PC-9 (cell line): Measurements from ENCODE around the gene NOS1AP. TPM values are rescaled to one million over a fixed set of nuclear protein-coding genes. Genes with fewer than 3 reads are reported as not detected.

Source experiments
- BruUV-seq: library from RNA; stranded (reverse); fragments of 400-500 nt; replicated peaks from 2 replicates; lab custom pipeline; 2021; lab: Mats Ljungman, UMichigan
- CTCF ChIA-PET: fragments of 300-600 bp; sonication (Branson Sonifier 250); formaldehyde crosslinking; loops from one replicate; lab custom pipeline; 2022; ENCODE audit warnings: antibody characterized with exemption; lab: Charles Lee
- POLR2A ChIA-PET: fragments of 300-600 bp; sonication (Branson Sonifier 250); formaldehyde crosslinking; loops from one replicate; lab custom pipeline; 2022; ENCODE audit warnings: antibody characterized with exemption; ENCODE audit not compliant: unreplicated experiment; lab: Charles Lee
- DNase-seq, 2 experiments: peaks; one replicate each; pipeline versions ENCODE4 v3.0.0 to v3.0.0-alpha.2; 2015 to 2022; ENCODE audit warnings: mixed read lengths in 1 of 2
- H2AFZ ChIP-seq: fragments of 200-600 bp; sonication (generic); 2 replicates; pipeline ENCODE4 v1.8.1; 2017; ENCODE audit warnings: antibody characterized with exemption
- H3F3A ChIP-seq: fragments of 200-600 bp; sonication (generic); 2 replicates; pipeline ENCODE4 v1.8.1; 2017; ENCODE audit warnings: antibody characterized with exemption, mild to moderate bottlenecking, low read depth; ENCODE audit not compliant: insufficient read depth
- H3K27ac ChIP-seq: fragments of 200-600 bp; sonication (generic); 2 replicates; pipeline ENCODE4 v1.6.1; 2016; ENCODE audit warnings: mixed run types
- H3K27me3 ChIP-seq: fragments of 200-600 bp; sonication (generic); 2 replicates; pipeline ENCODE4 v1.6.1; 2016; ENCODE audit warnings: low read depth, mixed run types; ENCODE audit not compliant: insufficient read depth
- H3K36me3 ChIP-seq: fragments of 200-600 bp; sonication (generic); 2 replicates; pipeline ENCODE4 v1.6.1; 2016; ENCODE audit warnings: low read depth, mixed run types
- H3K4me1 ChIP-seq: fragments of 200-600 bp; sonication (generic); replicated peaks from 2 replicates; pipeline ENCODE4 v1.6.1; 2016; ENCODE audit warnings: mixed run types; ENCODE audit not compliant: insufficient read depth
- H3K4me2 ChIP-seq: fragments of 200-600 bp; sonication (generic); 2 replicates; pipeline ENCODE4 v1.6.1; 2017; ENCODE audit warnings: mixed run types
- H3K4me3 ChIP-seq: fragments of 200-600 bp; sonication (generic); 2 replicates; pipeline ENCODE4 v1.6.1; 2016; ENCODE audit warnings: mixed run types
- H3K79me2 ChIP-seq: fragments of 200-600 bp; sonication (generic); 2 replicates; pipeline ENCODE4 v1.6.1; 2017; ENCODE audit warnings: low read depth, mixed run types
- H3K9me2 ChIP-seq: fragments of 200-600 bp; sonication (generic); 2 replicates; pipeline ENCODE4 v1.8.1; 2017; ENCODE audit warnings: mild to moderate bottlenecking; ENCODE audit not compliant: insufficient read depth
- H3K9me3 ChIP-seq: fragments of 200-600 bp; sonication (generic); 2 replicates; pipeline ENCODE4 v1.8.1; 2016; ENCODE audit warnings: low read depth; ENCODE audit not compliant: insufficient read depth
- H4K20me1 ChIP-seq: fragments of 200-600 bp; sonication (generic); 2 replicates; pipeline ENCODE4 v1.8.1; 2017; ENCODE audit not compliant: insufficient read depth
- CTCF ChIP-seq: fragments of 200-600 bp; sonication (generic); conservative IDR thresholded peaks from 2 replicates; pipeline ENCODE4 v1.6.1; 2017; ENCODE audit warnings: mixed run types, antibody characterized with exemption, mild to moderate bottlenecking, moderate library complexity
- EZH2 ChIP-seq: fragments of 200-600 bp; sonication (generic); IDR thresholded peaks from 2 replicates; pipeline ENCODE4 v1.8.0; 2017; ENCODE audit warnings: antibody characterized with exemption, low read depth
- intact Hi-C: fragments of 100-400 bp; cut with micrococcal nuclease; formaldehyde crosslinking; loops from one replicate; pipeline ENCODE4 v1.10.0; 2022; ENCODE audit not compliant: unreplicated experiment
- total RNA-seq: library from RNA; stranded (reverse); gene quantifications from 2 replicates; pipeline ENCODE4 v1.2.3, GENCODE V29; 2021

The NOS1AP gene
- total RNA-seq, 1 experiment from 2014 or later, result 9.9 TPM

- POLR2A ChIA-PET, result interaction anchor here (0.5 kb wide), 1 partner anchor 863 kb away, joined by 4 read pairs; no protein-coding TSS in a partner anchor
- Histone ChIP-seq H3K4me1 (peaks cover 67% of the 10 kb centered on the region), H2AFZ (no peak overlapping the region), H3K79me2 (peaks cover 95% of the 10 kb centered on the region), H3K27ac (no peak overlapping the region), H3K36me3 (peaks cover 36% of the 10 kb centered on the region), H3F3A (peaks cover 29% of the 10 kb centered on the region), H3K27me3 (no peaks in the 10 kb centered on the region), H3K9me3 (peaks cover 8% of the 10 kb centered on the region; the same call in 1 of the 2 replicates), H3K9me2 (no peaks in the 10 kb centered on the region), H3K4me3 (no peak overlapping the region), H3K4me2 (no peak overlapping the region), H4K20me1 (no peaks in the 10 kb centered on the region)
- intact Hi-C loops, result no loop called here
- no peak for TF ChIP-seq CTCF
- TF ChIP-seq EZH2, result no peak
- CTCF ChIA-PET, result no interaction called here
- no TSS peak for BruUV-seq
- DNase-seq, result no peak
Measured at GRCh38 chr1:162085991-162086390, 16.5 kb downstream of the NOS1AP start.

GRCh38 chr1:162087111-162087510 is 17.6 kb downstream of the NOS1AP start:
- peaks cover 96% of the 10 kb centered on the region for H3K79me2 ChIP-seq
- H3K9me3 ChIP-seq, result peaks cover 8% of the 10 kb centered on the region; the same call in 1 of the 2 replicates
- no peaks in the 10 kb centered on the region for H3K27me3 ChIP-seq
- no peak for DNase-seq
- no TSS peak for BruUV-seq
- H3K36me3 ChIP-seq, result peaks cover 36% of the 10 kb centered on the region
- no peaks in the 10 kb centered on the region for H3K9me2 ChIP-seq
- POLR2A ChIA-PET, result no interaction called here
- H3K4me2 ChIP-seq, result peak overlapping the region; percentile 12; the same call in 1 of the 2 replicates
- H3K4me3 ChIP-seq, result no peak overlapping the region
- TF ChIP-seq CTCF, result no peak
- TF ChIP-seq EZH2, result no peak
- H3K4me1 ChIP-seq, result peaks cover 67% of the 10 kb centered on the region
- no peak overlapping the region for H2AFZ ChIP-seq
- CTCF ChIA-PET, result no interaction called here
- intact Hi-C loops, result no loop called here
- H4K20me1 ChIP-seq, result no peaks in the 10 kb centered on the region
- H3K27ac ChIP-seq, result peak overlapping the region; percentile 62; the same call in 1 of the 2 replicates
- H3F3A ChIP-seq, result peaks cover 26% of the 10 kb centered on the region; the same call in 1 of the 2 replicates

- no peak for DNase-seq
- Histone ChIP-seq H3K36me3 (peaks cover 31% of the 10 kb centered on the region), H2AFZ (no peak overlapping the region), H3K27me3 (no peaks in the 10 kb centered on the region), H3F3A (peaks cover 27% of the 10 kb centered on the region; the same call in 1 of the 2 replicates), H3K9me2 (no peaks in the 10 kb centered on the region), H4K20me1 (no peaks in the 10 kb centered on the region), H3K27ac (peak overlapping the region; percentile 62), H3K4me3 (no peak overlapping the region), H3K9me3 (peaks cover 8% of the 10 kb centered on the region; the same call in 1 of the 2 replicates), H3K79me2 (peaks cover 96% of the 10 kb centered on the region), H3K4me2 (peak overlapping the region; percentile 50; the same call in 1 of the 2 replicates), H3K4me1 (peaks cover 71% of the 10 kb centered on the region)
- intact Hi-C loops, result no loop called here
- POLR2A ChIA-PET, result no interaction called here
- no TSS peak for BruUV-seq
- CTCF ChIA-PET, result no interaction called here
- no peak for TF ChIP-seq CTCF
- no peak for TF ChIP-seq EZH2
Measured at GRCh38 chr1:162087574-162087973, 18.1 kb downstream of the NOS1AP start.
